ENCODE measurements around the gene LZTFL1.

The LZTFL1 gene

DNA sequence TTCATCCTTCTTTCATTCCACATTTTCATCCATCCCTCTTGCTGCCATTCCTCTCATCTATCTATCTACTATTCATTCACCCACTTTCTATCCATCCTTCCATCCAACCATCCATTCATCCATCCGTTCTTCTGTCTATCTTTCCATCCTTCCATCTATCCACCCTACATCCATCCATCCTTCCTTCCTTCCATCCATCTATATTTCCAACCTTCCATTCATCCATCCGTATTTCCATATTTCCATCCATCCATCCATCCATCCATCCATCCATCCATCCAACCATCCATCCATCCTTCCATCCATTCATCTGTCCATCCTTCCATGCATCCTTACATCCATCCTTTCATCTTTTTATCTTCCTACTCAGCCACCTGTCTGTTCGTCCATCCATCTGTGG is 59.5 kb downstream of the LZTFL1 start:
- DNase-seq: no peak

DNA sequence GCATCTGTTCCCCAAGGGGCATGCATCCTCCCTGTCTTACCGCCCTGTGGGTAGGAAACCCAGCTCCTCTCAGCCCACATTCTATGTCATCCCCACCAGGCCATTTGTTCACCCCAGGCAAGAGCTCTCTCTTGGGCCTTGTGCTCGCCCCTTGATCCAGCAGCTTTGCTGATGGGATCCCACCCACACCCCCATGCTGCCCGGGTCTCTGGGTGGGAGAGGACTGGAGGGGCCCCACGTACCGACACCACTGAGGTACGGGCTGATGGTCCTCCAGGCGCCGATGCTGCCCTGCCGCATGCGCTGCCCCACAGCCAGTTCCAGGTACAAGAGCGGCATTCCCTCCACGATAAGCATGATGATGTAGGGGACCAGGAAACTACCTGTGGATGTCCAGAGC is 60.1 kb downstream of the LZTFL1 start:
- no peak for DNase-seq

DNA sequence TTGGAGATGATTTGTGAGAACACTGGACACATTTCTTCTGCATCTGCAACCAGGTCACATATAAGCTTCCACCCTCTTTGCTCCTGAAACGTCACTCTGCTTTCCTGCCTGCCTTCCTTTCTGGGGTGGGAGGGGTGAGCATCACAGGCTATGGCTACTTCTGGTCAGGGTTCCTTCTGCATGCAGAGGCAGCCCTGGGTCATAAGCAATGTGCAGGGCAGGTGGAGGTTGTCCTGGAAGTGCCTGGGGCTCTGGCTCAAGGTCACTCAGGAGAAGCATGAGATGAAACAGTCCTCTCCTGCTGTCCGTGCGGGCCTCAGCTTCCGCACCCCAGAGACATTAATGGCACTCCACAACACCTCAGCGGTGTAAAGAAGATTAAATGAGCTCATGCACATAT is 60.6 kb downstream of the LZTFL1 start:
- DNase-seq: no peak

DNA sequence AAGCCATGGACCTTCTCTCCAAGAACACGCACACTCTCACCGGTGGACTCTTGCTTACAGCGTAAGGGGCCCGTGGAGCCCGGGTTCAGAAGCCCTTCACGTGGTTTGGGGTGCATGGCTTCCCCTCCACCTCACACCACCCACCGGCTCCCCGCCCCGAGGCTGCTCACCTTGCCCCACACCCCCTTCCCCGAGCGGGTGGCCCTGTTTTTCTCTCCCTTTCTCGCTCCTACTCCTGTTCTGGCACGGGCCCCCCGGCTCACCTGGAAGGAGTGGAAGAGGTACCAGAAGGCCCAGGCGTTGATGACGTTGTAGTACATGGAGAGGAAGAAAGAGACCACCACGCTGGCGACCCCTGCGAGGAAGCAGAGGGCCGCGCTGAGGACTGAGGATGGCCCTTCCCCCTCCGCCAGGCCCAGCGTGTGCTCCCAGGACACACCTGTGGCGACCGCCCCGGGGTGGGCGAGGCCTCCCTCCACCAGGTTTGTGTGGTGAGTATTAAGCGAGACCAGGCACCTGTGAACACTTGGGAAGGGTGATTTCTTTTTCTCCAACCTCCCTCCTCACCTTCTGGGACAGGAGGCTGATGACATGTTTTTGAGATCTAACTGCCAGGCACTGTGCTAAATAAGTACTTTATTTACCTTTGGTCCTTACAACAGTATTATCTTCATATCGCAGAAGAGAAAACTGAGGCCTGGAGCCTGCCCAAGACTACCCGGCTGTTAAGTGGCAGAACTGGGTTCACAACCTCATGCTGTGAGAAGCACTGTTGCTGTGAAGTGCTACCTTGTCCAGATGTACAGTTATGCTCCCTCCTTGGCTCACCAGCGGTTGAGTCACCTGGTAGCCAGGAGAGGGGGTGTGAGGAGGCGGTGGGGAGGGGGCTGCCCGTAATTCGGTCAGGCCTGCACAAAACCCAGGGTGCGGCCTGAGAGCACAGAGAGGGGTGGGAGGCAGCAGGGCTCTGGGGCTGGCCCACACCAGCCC is 61.9 kb downstream of the LZTFL1 start:
- DNase-seq: no peak

DNA sequence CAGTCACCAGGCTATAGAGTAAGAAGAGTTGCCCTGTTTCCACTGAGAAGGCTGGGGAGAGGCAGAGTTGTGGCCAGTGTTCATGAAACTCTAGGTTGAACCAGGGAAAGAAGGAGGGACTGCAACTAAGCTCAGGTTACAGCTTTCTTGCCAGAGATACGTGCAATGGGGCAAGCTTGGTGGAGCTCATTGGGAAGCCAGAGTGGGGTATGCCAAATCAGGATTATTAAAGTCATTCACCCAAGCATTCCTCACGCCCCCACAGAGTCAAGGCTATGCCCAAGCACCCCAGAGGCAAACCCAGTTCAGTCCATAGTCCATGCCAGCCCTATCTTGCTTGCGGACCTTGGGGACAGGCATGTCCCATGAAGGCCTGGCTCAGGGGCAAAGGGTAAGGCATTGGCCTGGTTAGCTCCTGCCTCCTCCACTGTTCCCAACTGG is 63.1 kb downstream of the LZTFL1 start:
- DNase-seq: no peak

DNA sequence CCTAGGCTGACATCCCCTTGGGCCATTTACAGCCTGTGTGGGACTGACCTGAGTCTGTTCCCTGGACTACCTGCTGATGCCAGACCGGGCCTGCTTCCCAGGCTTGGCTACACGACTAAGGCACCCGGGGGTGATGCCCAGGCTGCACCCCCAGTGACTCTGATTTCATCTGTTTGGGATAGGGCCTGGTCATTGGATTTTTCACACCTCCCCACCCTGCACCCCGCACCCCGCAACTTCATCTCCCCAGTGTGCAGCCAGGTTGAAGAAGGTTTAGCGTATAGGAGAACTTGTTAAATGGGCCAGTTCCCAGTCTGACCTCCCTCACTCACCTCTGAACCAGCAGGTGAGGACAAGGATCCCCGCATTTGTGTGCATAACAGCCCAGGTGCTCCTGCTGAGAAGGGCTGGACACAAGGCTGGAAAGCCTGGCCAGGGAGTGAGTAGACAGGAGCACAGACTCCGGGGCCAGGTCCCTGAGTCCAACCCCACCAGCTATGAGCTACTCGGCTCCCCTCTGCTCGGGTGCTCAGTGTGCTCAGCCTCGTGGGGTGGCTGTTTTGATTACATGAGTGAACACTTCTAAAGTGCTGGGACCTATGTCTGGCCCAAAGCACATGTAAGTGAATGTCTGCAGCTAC is 64.1 kb downstream of the LZTFL1 start:
- DNase-seq: no peak

DNA sequence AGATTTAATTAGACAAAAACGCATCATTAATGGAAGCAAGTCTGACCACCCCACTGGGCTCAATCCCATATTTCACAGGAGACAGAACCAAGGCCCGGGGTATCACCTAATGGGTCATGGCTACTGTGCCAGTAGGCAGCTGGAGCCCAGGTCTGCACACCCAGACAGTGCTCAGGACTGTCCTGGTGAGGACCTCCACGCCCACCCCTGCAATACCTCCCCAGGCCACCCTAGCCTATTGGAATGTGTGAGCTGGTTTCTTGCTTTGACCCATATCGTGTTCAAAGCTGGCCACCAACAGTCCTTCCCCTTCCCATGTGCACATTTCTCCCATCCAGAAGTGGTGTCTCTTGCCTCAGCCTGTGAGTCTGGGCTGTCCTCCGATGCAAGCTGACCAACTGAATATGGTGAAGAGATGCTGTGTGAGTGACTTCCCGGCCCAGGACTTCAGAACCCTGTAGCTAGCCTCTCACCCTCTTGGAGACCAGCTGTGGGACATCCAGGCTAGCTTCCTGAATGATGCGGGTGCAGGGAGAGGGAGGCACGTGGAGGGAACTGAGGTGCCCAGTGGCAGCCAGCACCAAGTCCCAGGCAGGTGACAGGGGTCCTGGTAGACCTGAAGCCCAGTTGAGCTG is 64.7 kb downstream of the LZTFL1 start:
- DNase-seq: no peak

DNA sequence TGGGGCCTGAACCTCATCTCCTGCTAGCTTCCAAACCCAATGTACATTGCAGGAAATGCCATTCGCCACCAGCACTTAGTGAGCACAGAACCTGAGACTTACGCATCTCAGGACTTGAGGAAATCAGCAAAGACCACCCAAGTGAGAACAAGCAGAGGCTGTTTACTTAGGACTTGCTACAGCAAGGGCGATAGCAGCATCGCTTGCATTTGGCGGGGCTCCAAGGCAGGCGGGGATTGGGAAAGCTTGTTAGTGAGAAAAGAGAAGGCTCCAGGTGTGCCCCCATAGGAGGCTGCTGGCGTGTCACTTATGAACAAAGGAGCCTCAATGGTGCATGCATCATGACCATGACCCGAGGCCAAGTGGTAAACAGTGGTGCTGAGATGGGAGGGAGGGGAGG is 65.3 kb downstream of the LZTFL1 start:
- DNase-seq: no peak

DNA sequence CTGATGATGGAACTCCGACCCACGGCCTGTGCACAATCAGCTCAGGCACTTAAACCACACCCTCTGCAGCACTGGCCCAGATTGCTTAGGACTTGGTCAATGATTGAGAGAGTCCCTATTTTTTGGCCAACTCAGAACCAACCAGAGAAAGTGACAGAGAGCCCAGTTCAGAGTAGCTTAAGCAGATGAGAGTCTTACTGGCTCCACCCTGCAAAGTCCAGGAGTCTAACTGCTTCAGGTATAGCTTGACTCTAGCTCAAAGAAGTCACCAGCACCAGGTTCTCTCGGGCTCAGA is 65.7 kb downstream of the LZTFL1 start:
- DNase-seq: no peak

DNA sequence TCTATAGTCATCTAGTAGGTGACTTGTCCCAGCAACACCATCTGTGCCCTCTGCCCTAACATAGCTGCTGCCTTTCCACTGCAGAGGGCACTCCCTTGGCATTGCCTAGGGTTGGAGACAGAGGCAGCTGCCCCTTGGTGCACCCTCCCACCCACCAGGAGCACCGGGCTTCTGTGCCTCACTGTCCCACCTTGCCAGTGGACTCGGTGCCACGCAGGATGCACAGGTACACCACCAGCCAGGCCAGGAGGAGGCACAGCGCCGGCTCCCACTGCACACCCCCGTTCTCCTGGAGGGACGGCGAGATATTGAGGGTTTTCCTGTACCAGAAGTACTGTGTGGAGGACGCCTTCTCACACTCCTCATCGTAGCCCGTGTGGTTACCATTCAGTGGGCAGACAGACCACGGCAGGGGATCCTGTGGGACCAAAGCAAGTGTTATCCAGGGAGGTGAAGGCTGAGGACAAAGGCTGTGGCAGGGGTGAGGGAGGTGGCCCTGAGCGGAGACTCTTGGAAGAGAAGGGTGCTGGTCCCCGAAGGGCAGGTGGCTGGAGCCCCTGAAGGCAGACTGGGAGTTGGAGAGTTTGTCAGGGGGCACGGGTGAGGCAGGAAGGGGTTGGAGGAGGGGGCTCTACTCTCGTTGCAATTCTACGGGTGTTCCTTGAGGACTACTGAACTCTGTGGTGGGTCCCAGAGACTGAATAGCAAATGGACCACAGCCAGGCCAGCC is 66.2 kb downstream of the LZTFL1 start:
- DNase-seq: no peak

DNA sequence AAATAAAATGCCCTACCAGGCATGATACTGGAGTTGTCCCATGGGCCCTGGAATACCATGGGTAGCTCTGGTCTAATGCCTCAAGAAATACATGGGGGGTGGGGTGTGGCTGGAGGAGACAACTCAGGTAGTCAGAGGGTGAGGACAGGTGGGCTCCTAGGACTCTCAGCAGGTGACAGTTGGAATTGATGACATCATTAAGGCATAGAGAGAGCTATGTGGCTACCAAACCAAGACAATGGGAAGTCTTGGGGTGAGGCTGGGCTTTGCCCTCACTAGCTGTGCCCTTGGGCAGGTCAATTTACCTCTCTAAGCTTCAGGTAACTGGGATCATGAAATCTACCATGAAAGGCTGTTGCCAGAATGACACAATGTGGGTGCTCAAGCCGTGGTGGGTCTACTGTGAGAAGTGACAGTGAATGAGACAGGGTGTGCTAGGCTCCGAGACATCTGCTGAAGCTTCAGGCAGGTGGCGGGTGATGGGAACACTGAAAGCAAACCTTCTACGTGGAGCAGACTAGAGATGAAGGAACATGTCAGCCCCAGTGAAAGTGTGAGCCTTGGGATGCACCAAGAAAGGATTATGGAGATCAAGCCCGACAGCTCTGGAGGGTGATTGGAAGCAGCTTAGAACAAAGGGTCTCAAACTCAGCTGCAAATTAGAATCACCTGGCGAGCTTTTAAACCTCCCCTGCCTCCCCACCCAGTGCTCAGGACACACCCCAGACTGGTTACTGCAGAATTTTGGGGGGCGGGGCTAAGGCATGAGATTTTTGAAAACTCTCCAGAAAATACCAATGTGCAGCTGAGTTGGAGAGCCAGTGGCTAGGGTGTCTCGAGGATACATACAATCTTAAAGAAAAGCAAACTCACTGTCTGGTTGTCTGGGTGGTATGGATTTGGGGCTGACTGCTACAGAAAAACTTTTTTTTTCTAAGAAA is 67.1 kb downstream of the LZTFL1 start:
- no peak for DNase-seq

DNA sequence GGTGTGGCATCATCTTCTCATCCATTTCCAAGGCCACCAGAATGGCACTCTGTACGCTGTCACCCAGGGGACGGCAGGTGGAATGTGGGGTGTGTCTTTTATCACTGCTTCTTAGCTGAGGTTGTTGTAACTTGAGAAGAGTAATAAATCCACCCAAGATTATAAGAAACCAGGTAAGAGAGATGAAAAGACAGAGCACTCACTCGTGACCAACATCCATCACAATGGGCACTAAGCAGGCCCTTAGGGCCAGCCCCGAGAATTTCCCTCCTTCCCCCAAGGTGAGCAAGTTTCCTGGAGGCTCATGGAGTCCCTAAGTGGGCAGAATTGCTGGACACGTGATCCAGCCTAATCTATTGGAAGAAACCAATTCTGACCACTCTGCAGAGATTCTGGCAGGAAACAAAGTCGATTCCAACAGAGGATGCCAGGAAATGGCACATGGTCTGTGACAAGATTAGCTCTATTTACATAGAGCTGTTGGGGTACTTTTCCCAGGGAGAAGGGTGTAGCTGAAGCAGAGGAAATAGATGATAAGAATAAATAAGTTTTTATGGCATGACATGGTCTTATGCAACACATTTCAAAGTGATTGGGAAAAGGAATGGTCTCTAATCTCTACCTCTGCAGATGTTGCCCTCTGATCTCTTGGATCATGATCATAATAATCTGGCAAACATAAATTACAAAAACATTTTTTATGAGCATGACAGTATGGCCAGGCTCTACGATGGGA is 68.0 kb downstream of the LZTFL1 start:
- no peak for DNase-seq

Measured in NCI-H1694 (cell line).